Tibial artery (tissue), 4 donors: ENCODE results near the gene TMEM164.
A peak's percentile ranks its signal among the peaks of the same experiment; 100 is the strongest.

ENCODE experiments used
- DNase-seq, 2 donors: peaks; one replicate each; pipeline ENCODE4 v3.0.0-alpha.2; 2019
- H3K27ac ChIP-seq, 2 donors: fragments of 200-600 bp; sonication (generic) in 1 of 2; 1 replicate in 1 of 2; 2 replicates in 1 of 2; pipeline ENCODE4 v1.5.1; 2018 to 2019; ENCODE audit warnings: mild to moderate bottlenecking in 1 of 2
- H3K27me3 ChIP-seq, 2 donors: fragments of 200-600 bp; sonication (generic) in 1 of 2; one replicate each; pipeline versions ENCODE4 v1.5.1 to v1.6.0; 2016 to 2019
- H3K36me3 ChIP-seq, 3 donors: fragments of 200-600 bp; sonication (generic) in 2 of 3; one replicate each; pipeline ENCODE4 v1.5.1; 2016 to 2019; ENCODE audit warnings: mild to moderate bottlenecking in 2 of 3
- H3K4me1 ChIP-seq, 4 donors: fragments of 200-600 bp; sonication (generic) in 2 of 4; 1 replicate in 3 of 4; 2 replicates in 1 of 4; pipeline ENCODE4 v1.5.1; 2016 to 2019
- H3K4me3 ChIP-seq, 2 donors: fragments of 200-600 bp; sonication (generic) in 1 of 2; 1 replicate in 1 of 2; 2 replicates in 1 of 2; pipeline ENCODE4 v1.5.1; 2018 to 2019; ENCODE audit warnings: mild to moderate bottlenecking in 2 of 2
- H3K9me3 ChIP-seq, 3 donors: fragments of 200-600 bp; sonication (generic) in 1 of 3; one replicate each; pipeline ENCODE4 v1.5.1; 2016 to 2019
- intact Hi-C: fragments of 100-400 bp; cut with DNase I; formaldehyde crosslinking; loops from one replicate; pipeline ENCODE4 v1.15.0; 2023; ENCODE audit warnings: low total_unique reads
- TF ChIP-seq, protein P1 (sequence below), 2 experiments: fragments of 200-600 bp in 1 of 2; fragments of 450-650 bp in 1 of 2; IDR thresholded peaks; one replicate each; pipeline ENCODE4 v1.5.1; 2017 to 2019; ENCODE audit warnings: antibody characterized with exemption in 2 of 2, mild to moderate bottlenecking in 1 of 2, moderate library complexity in 1 of 2

TMEM164 gene

DNA sequence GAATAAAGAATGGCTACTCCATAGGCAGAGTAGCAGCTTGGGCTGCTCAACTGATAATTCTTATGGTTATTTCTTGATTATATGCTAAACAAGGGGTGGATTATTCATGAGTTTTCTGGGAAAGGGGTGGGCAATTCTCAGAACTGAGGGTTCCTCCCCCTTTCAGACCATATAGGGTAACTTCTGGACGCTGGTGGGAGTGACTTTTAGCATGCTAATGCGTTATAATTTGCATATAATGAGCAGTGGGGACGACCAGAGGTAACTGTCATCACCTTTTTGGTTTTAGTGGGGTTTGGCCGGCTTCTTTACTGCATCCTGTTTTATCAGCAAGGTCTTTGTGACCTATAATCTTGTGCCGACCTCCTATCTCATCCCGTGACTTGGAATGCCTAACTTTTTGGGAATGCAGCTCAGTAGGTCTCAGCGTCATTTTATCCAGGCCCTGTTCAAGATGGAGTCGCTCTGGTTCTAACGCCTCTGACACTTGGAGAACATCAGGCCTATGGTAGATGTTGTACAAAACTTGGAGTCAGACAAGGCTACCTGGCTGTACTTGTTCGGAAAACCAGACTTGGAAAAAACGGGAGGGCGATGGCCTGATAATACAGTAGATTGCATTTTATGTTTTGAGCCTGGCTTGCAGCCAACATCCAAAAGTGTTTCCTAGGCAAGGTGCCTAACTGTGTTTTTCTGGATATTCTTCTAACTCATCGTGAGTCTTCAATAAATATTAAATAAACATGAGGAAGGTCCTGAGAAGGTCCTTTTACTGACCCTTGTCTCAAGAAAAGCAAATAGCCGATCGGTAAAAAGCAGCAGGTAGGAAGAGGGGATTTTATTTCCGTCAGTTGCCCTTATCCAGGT lies 1.8 kb upstream of the TMEM164 start:
- Histone ChIP-seq H3K9me3 (no peaks in the 10 kb centered on the region), H3K4me3 (no peak overlapping the region), H3K4me1 (peaks cover 0 to 33% (median 7%) of the 10 kb centered on the region in 4 donors), H3K27ac (peak overlapping the region in 1 of 2 donors; percentile 86), H3K27me3 (no peaks in the 10 kb centered on the region), H3K36me3 (no peaks in the 10 kb centered on the region)
- TF ChIP-seq, protein P1, sequence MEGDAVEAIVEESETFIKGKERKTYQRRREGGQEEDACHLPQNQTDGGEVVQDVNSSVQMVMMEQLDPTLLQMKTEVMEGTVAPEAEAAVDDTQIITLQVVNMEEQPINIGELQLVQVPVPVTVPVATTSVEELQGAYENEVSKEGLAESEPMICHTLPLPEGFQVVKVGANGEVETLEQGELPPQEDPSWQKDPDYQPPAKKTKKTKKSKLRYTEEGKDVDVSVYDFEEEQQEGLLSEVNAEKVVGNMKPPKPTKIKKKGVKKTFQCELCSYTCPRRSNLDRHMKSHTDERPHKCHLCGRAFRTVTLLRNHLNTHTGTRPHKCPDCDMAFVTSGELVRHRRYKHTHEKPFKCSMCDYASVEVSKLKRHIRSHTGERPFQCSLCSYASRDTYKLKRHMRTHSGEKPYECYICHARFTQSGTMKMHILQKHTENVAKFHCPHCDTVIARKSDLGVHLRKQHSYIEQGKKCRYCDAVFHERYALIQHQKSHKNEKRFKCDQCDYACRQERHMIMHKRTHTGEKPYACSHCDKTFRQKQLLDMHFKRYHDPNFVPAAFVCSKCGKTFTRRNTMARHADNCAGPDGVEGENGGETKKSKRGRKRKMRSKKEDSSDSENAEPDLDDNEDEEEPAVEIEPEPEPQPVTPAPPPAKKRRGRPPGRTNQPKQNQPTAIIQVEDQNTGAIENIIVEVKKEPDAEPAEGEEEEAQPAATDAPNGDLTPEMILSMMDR (IDR thresholded peaks at IDR 0.05) = no peak
- intact Hi-C loops = no loop called here
- DNase-seq = no peak

DNA sequence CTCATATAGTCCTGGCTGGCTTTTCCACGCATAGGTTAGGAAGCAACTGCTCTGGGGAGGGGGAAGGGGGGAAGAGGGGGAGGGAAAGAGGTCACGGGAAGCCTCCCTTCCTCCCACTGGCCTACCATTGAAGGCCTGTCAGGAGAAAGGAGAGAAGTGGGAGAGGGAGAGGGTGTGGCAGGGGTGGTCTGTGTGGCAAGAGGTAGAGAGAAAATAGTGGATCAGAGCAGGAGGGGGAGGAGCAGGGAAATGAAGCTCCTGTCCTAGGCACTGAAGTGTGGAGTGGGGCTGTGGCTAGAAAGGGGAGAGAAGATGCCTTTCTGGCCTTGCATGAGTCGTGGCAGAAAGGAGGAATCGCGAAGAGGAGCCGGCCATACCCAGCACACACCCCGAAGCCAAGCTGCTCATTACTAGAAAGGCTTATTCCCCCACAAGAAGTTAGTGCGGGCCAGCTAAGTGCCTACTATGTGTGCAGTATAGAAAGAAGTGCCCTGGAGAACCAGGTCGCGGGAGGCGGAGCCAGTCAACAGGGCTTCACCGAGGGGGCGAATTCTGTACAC lies 1.1 kb upstream of the TMEM164 start:
- intact Hi-C loops = no loop called here
- TF ChIP-seq, protein P1 (IDR thresholded peaks at IDR 0.05) = no peak
- Histone ChIP-seq H3K4me3 (peak overlapping the region; percentile 73 to 79), H3K4me1 (peaks cover 0 to 41% (median 7%) of the 10 kb centered on the region in 4 donors), H3K27me3 (no peaks in the 10 kb centered on the region), H3K27ac (peak overlapping the region; percentile 84 to 86), H3K36me3 (no peaks in the 10 kb centered on the region), H3K9me3 (no peaks in the 10 kb centered on the region)
- DNase-seq = no peak

DNA sequence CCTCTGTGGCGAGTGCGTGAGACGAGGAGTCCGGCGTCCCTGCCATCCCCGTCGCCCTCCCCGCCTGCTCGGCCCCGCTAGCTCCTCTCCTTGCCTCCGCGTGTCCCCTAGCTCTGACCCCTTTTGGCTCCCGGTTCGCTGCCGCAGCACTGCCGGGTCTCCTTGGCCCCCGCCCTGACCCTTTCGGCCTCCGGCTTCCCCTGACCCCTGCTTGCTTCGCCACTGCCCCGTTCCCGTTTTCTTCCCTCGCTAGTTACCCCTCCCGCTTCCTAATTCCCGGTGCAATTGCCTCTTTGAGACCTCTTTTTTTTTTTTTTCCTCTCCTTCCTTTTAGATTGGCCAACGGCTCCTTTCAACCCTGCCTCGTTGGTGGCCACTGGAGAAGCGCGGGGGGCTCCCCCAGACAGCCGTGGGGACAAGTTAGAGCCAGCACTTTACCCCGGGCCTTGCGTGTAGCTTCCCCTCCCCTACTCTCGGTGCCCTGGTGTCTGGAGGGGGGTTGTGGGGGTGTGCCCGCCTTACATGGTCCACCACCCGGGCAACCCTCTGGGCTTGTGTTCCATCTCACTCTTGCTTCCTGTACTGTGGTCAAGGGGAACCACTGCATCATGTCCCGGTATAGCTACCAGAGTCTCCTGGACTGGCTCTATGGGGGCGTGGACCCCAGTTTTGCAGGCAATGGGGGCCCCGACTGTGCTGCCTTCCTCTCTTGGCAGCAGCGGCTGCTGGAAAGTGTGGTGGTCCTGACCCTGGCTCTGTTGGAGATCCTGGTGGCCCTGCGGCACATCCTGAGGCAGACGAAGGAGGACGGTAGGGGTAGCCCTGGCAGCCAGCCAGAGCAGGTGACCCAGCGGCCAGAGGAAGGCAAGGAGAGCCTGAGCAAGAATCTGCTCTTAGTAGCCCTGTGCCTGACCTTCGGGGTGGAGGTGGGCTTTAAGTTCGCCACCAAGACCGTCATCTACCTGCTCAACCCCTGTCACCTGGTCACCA lies 548 bp downstream of the TMEM164 start:
- TF ChIP-seq, protein P1 (IDR thresholded peaks at IDR 0.05) = no peak
- Histone ChIP-seq H3K4me1 (peaks cover 0 to 46% (median 7%) of the 10 kb centered on the region in 4 donors), H3K4me3 (peak overlapping the region; percentile 73 to 79), H3K27ac (peak overlapping the region; percentile 84 to 86), H3K36me3 (no peaks in the 10 kb centered on the region), H3K27me3 (no peaks in the 10 kb centered on the region), H3K9me3 (no peaks in the 10 kb centered on the region)
- intact Hi-C loops = no loop called here
- peak in 1 of 2 donors; percentile 23 for DNase-seq

DNA sequence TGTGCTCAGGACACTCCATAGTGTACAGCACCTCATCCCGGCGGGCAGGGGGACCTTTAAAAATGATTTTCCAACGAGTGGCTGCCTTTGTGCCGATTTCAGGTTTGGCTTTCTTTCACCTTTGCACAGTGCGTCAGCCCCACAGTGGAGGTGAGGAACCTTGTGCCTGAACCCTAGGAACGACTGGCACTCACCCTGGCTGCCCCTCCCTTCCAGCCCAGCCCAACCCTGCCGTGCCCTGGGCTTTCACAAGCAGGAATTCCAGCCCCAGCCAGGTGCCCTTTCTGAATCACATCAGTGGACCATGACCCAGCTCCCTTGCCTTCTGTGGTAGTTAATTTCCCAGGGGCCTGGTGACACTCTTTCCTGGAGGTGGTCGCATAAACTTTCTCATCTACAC lies 1.3 kb downstream of the TMEM164 start:
- Histone ChIP-seq H3K36me3 (no peaks in the 10 kb centered on the region), H3K4me1 (peaks cover 0 to 46% (median 7%) of the 10 kb centered on the region in 4 donors), H3K27ac (peak overlapping the region in 1 of 2 donors; percentile 86), H3K4me3 (peak overlapping the region; percentile 8 to 79), H3K27me3 (no peaks in the 10 kb centered on the region), H3K9me3 (no peaks in the 10 kb centered on the region)
- no peak for DNase-seq
- intact Hi-C loops = no loop called here
- TF ChIP-seq, protein P1 (IDR thresholded peaks at IDR 0.05) = no peak

DNA sequence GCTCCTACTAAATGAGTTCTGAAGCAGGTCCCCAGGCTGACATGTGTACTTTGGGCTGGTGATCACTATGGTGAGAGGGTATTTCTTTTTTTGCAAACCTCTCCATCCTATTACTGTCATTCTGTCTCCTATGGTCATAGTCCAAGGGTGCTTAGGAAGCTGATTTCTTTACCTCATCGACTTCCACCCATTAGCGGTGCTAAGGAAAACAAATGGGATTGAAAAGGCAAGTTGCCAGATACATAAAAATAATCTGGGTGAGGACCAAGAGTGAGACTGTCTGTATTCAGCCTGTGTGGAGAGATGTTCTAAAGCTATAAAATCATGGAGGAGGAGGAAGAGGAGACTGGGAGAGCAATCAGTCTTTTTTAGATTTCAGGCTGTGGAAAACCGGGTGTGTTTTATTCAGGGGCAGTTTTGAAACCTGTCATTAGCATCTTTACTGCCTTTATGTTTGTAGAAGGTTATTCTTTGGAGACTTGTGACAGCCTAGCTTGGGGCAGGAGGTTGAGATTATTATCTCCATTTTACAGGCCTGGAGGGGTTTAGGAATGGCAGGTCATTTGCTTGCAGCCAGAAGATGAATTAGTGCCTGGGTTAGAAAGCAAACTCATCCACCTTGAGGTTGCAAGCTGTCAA lies 1.9 kb downstream of the TMEM164 start:
- no peaks in the 10 kb centered on the region for H3K36me3 ChIP-seq
- H3K27me3 ChIP-seq = no peaks in the 10 kb centered on the region
- peaks cover 0 to 46% (median 7%) of the 10 kb centered on the region in 4 donors for H3K4me1 ChIP-seq
- intact Hi-C loops = no loop called here
- DNase-seq = no peak
- H3K9me3 ChIP-seq = no peaks in the 10 kb centered on the region
- peak overlapping the region in 1 of 2 donors; percentile 86 for H3K27ac ChIP-seq
- H3K4me3 ChIP-seq = peak overlapping the region; percentile 8 to 79
- TF ChIP-seq, protein P1 (IDR thresholded peaks at IDR 0.05) = no peak
